Kidney glomerular epithelial cell (primary cell): Measurements from ENCODE around the gene PTPRM.

Source experiments
- DNase-seq: peaks from one replicate; lab custom pipeline; 2025; lab: John Stamatoyannopoulos, UW

Gene PTPRM

GRCh38 chr18:8175501-8176061, 608.5 kb downstream of the PTPRM start:
- no peak for DNase-seq

- no peak for DNase-seq
Observed at GRCh38 chr18:8176109-8176508, 609.0 kb downstream of the PTPRM start.

- no peak for DNase-seq
Observed at GRCh38 chr18:8176554-8176953, 609.4 kb downstream of the PTPRM start.

- DNase-seq, result peak; percentile 82
Observed at GRCh38 chr18:8177330-8178016, 610.4 kb downstream of the PTPRM start.

- no peak for DNase-seq
Observed at GRCh38 chr18:8186413-8186812, 619.3 kb downstream of the PTPRM start.

- DNase-seq, result no peak
Observed at GRCh38 chr18:8188184-8188583, 621.1 kb downstream of the PTPRM start.

- DNase-seq, result no peak
Observed at GRCh38 chr18:8190980-8191379, 623.9 kb downstream of the PTPRM start.

- DNase-seq, result no peak
Observed at GRCh38 chr18:8194431-8194830, 627.3 kb downstream of the PTPRM start.

GRCh38 chr18:8196238-8196637, 629.1 kb downstream of the PTPRM start:
- no peak for DNase-seq

GRCh38 chr18:8197499-8197898, 630.4 kb downstream of the PTPRM start:
- DNase-seq, result no peak

- no peak for DNase-seq
Observed at GRCh38 chr18:8207996-8208395, 640.9 kb downstream of the PTPRM start.

- DNase-seq, result no peak
Observed at GRCh38 chr18:8208716-8209115, 641.6 kb downstream of the PTPRM start.

- DNase-seq, result peak; percentile 6
Observed at GRCh38 chr18:8212896-8213780, 646.0 kb downstream of the PTPRM start.

- DNase-seq, result no peak
Observed at GRCh38 chr18:8215741-8216140, 648.6 kb downstream of the PTPRM start.

- DNase-seq, result no peak
Observed at GRCh38 chr18:8217051-8217564, 650.0 kb downstream of the PTPRM start.

GRCh38 chr18:8218197-8218596, 651.1 kb downstream of the PTPRM start:
- no peak for DNase-seq

GRCh38 chr18:8221452-8221851, 654.3 kb downstream of the PTPRM start:
- DNase-seq, result no peak

GRCh38 chr18:8224576-8224975, 657.5 kb downstream of the PTPRM start:
- peak; percentile 2 for DNase-seq

- no peak for DNase-seq
Observed at GRCh38 chr18:8229040-8229439, 661.9 kb downstream of the PTPRM start.

GRCh38 chr18:8229787-8230186, 662.7 kb downstream of the PTPRM start:
- no peak for DNase-seq

GRCh38 chr18:8231316-8231715, 664.2 kb downstream of the PTPRM start:
- no peak for DNase-seq

GRCh38 chr18:8232791-8233190, 665.7 kb downstream of the PTPRM start:
- no peak for DNase-seq

- DNase-seq, result no peak
Observed at GRCh38 chr18:8235894-8236293, 668.8 kb downstream of the PTPRM start.
